Right atrium auricular region (tissue), 2 donors: ENCODE measurements around the gene CLDN9. TPM values are rescaled to one million over a fixed set of nuclear protein-coding genes. Genes with fewer than 3 reads are reported as not detected.

ENCODE experiments used
- DNase-seq: peaks from one replicate; pipeline ENCODE4 v3.0.0-alpha.2; 2019; ENCODE audit warnings: low spot score
- H3K27ac ChIP-seq, 2 donors: fragments of 200-600 bp; sonication (generic); 1 replicate in 1 of 2; 2 replicates in 1 of 2; pipeline ENCODE4 v1.5.1; 2016 to 2019
- H3K27me3 ChIP-seq, 2 donors: fragments of 200-600 bp; sonication (generic); one replicate each; pipeline versions ENCODE4 v1.5.1 to v1.6.0; 2017 to 2019
- H3K36me3 ChIP-seq: fragments of 200-600 bp; sonication (generic); one replicate; pipeline ENCODE4 v1.5.1; 2016
- H3K4me1 ChIP-seq, 2 donors: fragments of 200-600 bp; sonication (generic); one replicate each; pipeline versions ENCODE4 v1.5.1 to v1.6.0; 2017 to 2019
- H3K4me3 ChIP-seq, 2 donors: fragments of 200-600 bp; sonication (generic); 1 replicate in 1 of 2; 2 replicates in 1 of 2; pipeline ENCODE4 v1.5.1; 2017 to 2019; ENCODE audit warnings: mild to moderate bottlenecking in 1 of 2, moderate library complexity in 1 of 2
- H3K9me3 ChIP-seq, 2 donors: fragments of 200-600 bp; sonication (generic); one replicate each; pipeline ENCODE4 v1.5.1; 2019
- CTCF ChIP-seq, 2 donors: fragments of 200-600 bp; sonication (generic); IDR thresholded peaks; one replicate each; pipeline ENCODE4 v1.5.1; 2019; ENCODE audit warnings: antibody characterized with exemption in 2 of 2
- total RNA-seq, 2 donors: library from RNA; depleted of rRNA; stranded (reverse); fragments of >200 nt; gene quantifications; one replicate each; pipeline ENCODE4 v1.1.0, GENCODE V29; 2016

The CLDN9 gene
- total RNA-seq, 2 donors from 2014 or later, result 0.39 TPM; not detected in 1

GRCh38 chr16:2976201-2976600 is 36.5 kb upstream of the CLDN9 start:
- Histone ChIP-seq H3K27ac (no peak overlapping the region), H3K4me1 (peaks cover 0 to 20% of the 10 kb centered on the region in 2 donors), H3K4me3 (no peak overlapping the region), H3K36me3 (no peaks in the 10 kb centered on the region), H3K9me3 (no peaks in the 10 kb centered on the region), H3K27me3 (no peaks in the 10 kb centered on the region)
- no peak for DNase-seq
- TF ChIP-seq CTCF (IDR thresholded peaks at IDR 0.05), result no peak

- Histone ChIP-seq H3K9me3 (no peaks in the 10 kb centered on the region), H3K36me3 (no peaks in the 10 kb centered on the region), H3K27me3 (no peaks in the 10 kb centered on the region), H3K4me3 (no peak overlapping the region), H3K4me1 (peaks cover 0 to 21% of the 10 kb centered on the region in 2 donors), H3K27ac (no peak overlapping the region)
- DNase-seq, result no peak
- TF ChIP-seq CTCF (IDR thresholded peaks at IDR 0.05), result no peak
These were observed 36.0 kb upstream of the CLDN9 start for GRCh38 chr16:2976673-2977072.

DNA sequence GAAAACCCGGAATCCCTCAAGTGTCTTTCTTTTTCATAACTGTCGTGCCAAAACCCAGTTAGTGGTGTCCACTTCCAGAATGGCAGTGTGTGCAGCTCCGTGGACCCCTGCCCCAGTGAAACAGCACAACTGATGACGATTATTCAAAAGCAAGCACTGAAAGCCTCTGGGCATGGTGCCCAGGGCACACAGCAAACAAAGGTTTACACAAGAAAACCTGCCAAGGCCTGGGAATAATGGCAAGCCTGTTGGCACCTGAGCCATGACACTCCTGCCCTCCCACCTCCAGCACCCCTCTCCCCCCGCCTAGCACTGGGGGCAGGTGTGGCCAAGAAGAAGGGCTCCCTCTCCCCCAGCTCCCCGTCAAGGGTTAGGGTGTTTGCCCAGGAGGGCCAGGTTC is 35.3 kb upstream of the CLDN9 start:
- Histone ChIP-seq H3K9me3 (no peaks in the 10 kb centered on the region), H3K4me3 (no peak overlapping the region), H3K36me3 (no peaks in the 10 kb centered on the region), H3K27me3 (no peaks in the 10 kb centered on the region), H3K27ac (no peak overlapping the region), H3K4me1 (peaks cover 0 to 21% of the 10 kb centered on the region in 2 donors)
- no peak for DNase-seq
- TF ChIP-seq CTCF (IDR thresholded peaks at IDR 0.05), result no peak

DNA sequence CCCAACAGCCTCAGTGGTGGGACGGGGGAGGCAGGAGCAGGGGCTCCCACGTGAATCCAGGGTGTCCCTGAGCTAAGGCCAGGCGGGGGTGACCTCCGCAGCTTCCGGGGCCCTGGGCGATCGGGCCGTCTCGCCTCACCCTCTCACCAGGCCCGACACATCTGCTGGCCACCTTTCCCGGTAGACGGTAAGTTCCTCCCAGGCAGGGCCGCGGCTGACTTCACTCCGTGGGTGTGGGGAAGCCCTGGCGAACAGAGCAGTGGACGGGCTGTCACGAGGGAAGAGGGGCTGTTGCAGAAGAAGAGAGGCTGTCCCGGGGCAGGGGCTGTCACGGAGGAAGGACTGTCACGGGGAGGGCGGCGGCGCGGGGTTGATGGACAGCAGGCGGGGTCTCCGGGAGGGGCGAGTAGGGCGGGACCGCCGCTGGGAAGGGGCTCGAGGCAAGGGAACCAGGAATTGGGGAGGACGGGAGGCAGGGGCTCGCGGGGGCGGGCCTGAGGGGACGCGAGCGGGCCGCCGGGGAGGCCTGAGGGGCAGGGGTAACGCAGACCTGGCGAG is 33.0 kb upstream of the CLDN9 start:
- Histone ChIP-seq H3K27me3 (no peaks in the 10 kb centered on the region), H3K9me3 (no peaks in the 10 kb centered on the region), H3K27ac (no peak overlapping the region), H3K4me1 (peaks cover 0 to 31% of the 10 kb centered on the region in 2 donors), H3K4me3 (peak overlapping the region; percentile 68 to 81), H3K36me3 (no peaks in the 10 kb centered on the region)
- DNase-seq, result no peak
- TF ChIP-seq CTCF (IDR thresholded peaks at IDR 0.05), result no peak

- Histone ChIP-seq H3K36me3 (no peaks in the 10 kb centered on the region), H3K27me3 (no peaks in the 10 kb centered on the region), H3K9me3 (no peaks in the 10 kb centered on the region), H3K4me1 (peaks cover 0 to 38% of the 10 kb centered on the region in 2 donors), H3K27ac (peak within 1 kb of the TSS; percentile 88), H3K4me3 (peak within 1 kb of the TSS; percentile 68 to 81)
- no peak for TF ChIP-seq CTCF (IDR thresholded peaks at IDR 0.05)
- peak; percentile 81 for DNase-seq
These were observed 32.2 kb upstream of the CLDN9 start, which contains the start of gene PKMYT1 for GRCh38 chr16:2980227-2981176. PKMYT1 (minus strand) TSS chr16:2980446; CDS start chr16:2979657, 789 bp downstream.
